ENCODE results near the gene CCDC6. TPM values are rescaled to one million over a fixed set of nuclear protein-coding genes. Genes with fewer than 3 reads are reported as not detected.

CCDC6 gene
- total and polyA plus RNA-seq, 2 of the 8 experiments (the other 6 are each of a cell fraction or from before 2014, with no cell fraction given): 42.2 to 74.4 TPM

DNA sequence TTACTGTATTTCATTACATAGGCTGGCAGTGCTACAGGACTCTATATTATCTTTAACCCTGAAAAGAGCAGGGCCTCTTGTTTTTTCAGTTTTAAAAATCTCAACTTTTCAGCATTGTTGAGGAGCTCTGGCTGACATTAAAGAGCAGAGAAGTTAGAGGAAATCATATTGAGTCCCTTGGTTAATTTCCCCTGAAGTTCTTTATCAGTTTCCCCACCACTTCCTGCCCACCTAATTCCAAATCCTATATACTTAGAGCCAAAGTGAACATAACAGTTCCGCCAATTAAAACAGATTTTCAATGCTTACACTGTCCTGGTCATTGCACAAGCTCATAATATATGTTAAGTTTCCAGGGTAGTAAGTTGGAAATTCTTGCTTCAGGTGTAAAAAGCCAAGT lies 87.1 kb downstream of the CCDC6 start:
- ChIA-PET POLR2A (ENCODE audit: partially characterized antibody) (interaction anchor here (0.9 kb wide), 1 partner anchor 10 kb away, joined by 3 read pairs; no protein-coding TSS in a partner anchor), CTCF (ENCODE audit: partially characterized antibody) (interaction anchor here (0.8 to 7.1 kb wide), 9 partner anchors 11 to 197 kb away, joined by 3 to 40 read pairs (median 4); no protein-coding TSS in a partner anchor)
- peaks cover 3% of the 10 kb centered on the region for H3K79me1 ChIP-seq (ENCODE audit: low read depth, low read length)
- H3K9ac ChIP-seq (replicated peaks in 1 of 4; ENCODE audit: extremely low read depth in 1 of 4, low read depth in 3 of 4, low read length in 3 of 4): no peak overlapping the region
- no peak overlapping the region for H3K4me2 ChIP-seq (ENCODE audit: insufficient read depth in 1 of 2, low read depth in 2 of 2, low read length in 2 of 2)
- DNase-seq (ENCODE audit: low read depth in 1 of 2, low spot score in 2 of 2): no peak
- H3K23ac ChIP-seq (ENCODE audit: insufficient read length): no peak overlapping the region
- H3K18ac ChIP-seq (ENCODE audit: extremely low read depth, low read length): no peak overlapping the region
- H3K27ac ChIP-seq (ENCODE audit: low read depth, low read length): no peak overlapping the region
- no peak overlapping the region for H4K5ac ChIP-seq (ENCODE audit: insufficient read length, low read depth, low read length)
- no peak overlapping the region for H2BK5ac ChIP-seq (ENCODE audit: low read depth, low read length)
- no peak overlapping the region for H4K8ac ChIP-seq (ENCODE audit: extremely low read depth, insufficient read depth, low read length)
- no peak overlapping the region for H2BK12ac ChIP-seq (ENCODE audit: low read depth, low read length)
- peaks cover 0 to 3% (median 0%) of the 10 kb centered on the region in 4 experiments; a peak in 4 of 7 replicates for H3K4me1 ChIP-seq (replicated peaks in 1 of 4; ENCODE audit: control insufficient read depth in 3 of 4, insufficient read depth in 4 of 4, low read length in 3 of 4)
- H2BK120ac ChIP-seq (replicated peaks; ENCODE audit: low read depth, low read length): no peak overlapping the region
- H2BK20ac ChIP-seq (ENCODE audit: low read length): no peak overlapping the region
- no peak overlapping the region for H2AK5ac ChIP-seq (ENCODE audit: low read depth, low read length)
- no peaks in the 10 kb centered on the region for H3K9me3 ChIP-seq (ENCODE audit: insufficient read depth in 2 of 2, low read depth in 1 of 2, low read length in 1 of 2)
- H3K23me2 ChIP-seq (ENCODE audit: low read depth, low read length): no peaks in the 10 kb centered on the region
- no peak for FAIRE-seq
- H3K14ac ChIP-seq (ENCODE audit: insufficient read length): no peak overlapping the region
- H2AFZ ChIP-seq (ENCODE audit: low read length): no peak overlapping the region
- H3K4ac ChIP-seq (replicated peaks; ENCODE audit: insufficient read length, low read depth, low read length): no peak overlapping the region
- no peak overlapping the region for H3K4me3 ChIP-seq (ENCODE audit: extremely low read depth in 1 of 4, insufficient read depth in 2 of 4, low read depth in 3 of 4, low read length in 4 of 4)
- peaks cover 0 to 4% (median 1%) of the 10 kb centered on the region in 4 experiments; a peak in 3 of 8 replicates for H3K36me3 ChIP-seq (ENCODE audit: control insufficient read depth in 2 of 4, insufficient read depth in 4 of 4, low read length in 3 of 4)
- H2BK15ac ChIP-seq (ENCODE audit: low read length): no peak overlapping the region
- 100% methylated on average over 1 of the region's 1 CpG; no CpG with 5 or more reads in 1 of the 2 experiments for WGBS, 2 experiments (ENCODE audit: extremely low coverage in 1 of 2, insufficient coverage in 1 of 2, insufficient read length in 1 of 2, insufficient replicate concordance in 2 of 2, low coverage in 1 of 2, low lambda C conversion rate in 2 of 2, missing lambda C conversion rate in 1 of 2)
- H4K91ac ChIP-seq (replicated peaks; ENCODE audit: insufficient read length, low read length): no peak overlapping the region
- no peak overlapping the region for H3K56ac ChIP-seq (replicated peaks; ENCODE audit: insufficient read length, low read depth, low read length)
- no peaks in the 10 kb centered on the region for H3K27me3 ChIP-seq (replicated peaks in 1 of 4; ENCODE audit: control insufficient read depth in 3 of 4, extremely low read depth in 1 of 4, insufficient read depth in 3 of 4, low read length in 3 of 4)
- H3K79me2 ChIP-seq (ENCODE audit: control insufficient read depth in 1 of 2, insufficient read depth in 2 of 2, low read length in 2 of 2): peaks cover 5 to 89% of the 10 kb centered on the region in 2 experiments; a peak in 3 of 4 replicates
- H4K20me1 ChIP-seq (replicated peaks in 1 of 2; ENCODE audit: control insufficient read depth in 1 of 2, insufficient read depth in 2 of 2, low read length in 2 of 2): peaks cover 1 to 4% of the 10 kb centered on the region in 2 experiments
- no peak for TF ChIP-seq HDAC2 (IDR thresholded peaks at IDR 0.05; ENCODE audit: borderline replicate concordance in 1 of 2, low read depth in 2 of 2, low read length in 2 of 2)
- TF ChIP-seq SIX5 (IDR thresholded peaks at IDR 0.05; ENCODE audit: low read depth, low read length): no peak
- TF ChIP-seq BCL11A (IDR thresholded peaks at IDR 0.05; ENCODE audit: low read depth in 2 of 2, low read length in 2 of 2): no peak
- no peak for TF ChIP-seq NANOG (IDR thresholded peaks at IDR 0.05; ENCODE audit: insufficient read depth, low read depth, low read length, poor library complexity, severe bottlenecking)
- TF ChIP-seq SUZ12 (IDR thresholded peaks at IDR 0.05; ENCODE audit: low read length): no peak
- TF ChIP-seq FOSL1 (IDR thresholded peaks at IDR 0.05; ENCODE audit: insufficient read depth, low read depth, low read length): no peak
- TF ChIP-seq RNF2 (IDR thresholded peaks at IDR 0.05; ENCODE audit: borderline replicate concordance, low read depth, low read length, missing control alignments, poor library complexity, severe bottlenecking): no peak
- TF ChIP-seq EGR1 (IDR thresholded peaks at IDR 0.05; ENCODE audit: borderline replicate concordance, low read depth, low read length): no peak
- no peak for TF ChIP-seq GABPA (IDR thresholded peaks at IDR 0.05; ENCODE audit: borderline replicate concordance, insufficient read depth, low read length)
- no peak for TF ChIP-seq SIRT6 (IDR thresholded peaks at IDR 0.05; ENCODE audit: low read length)
- TF ChIP-seq SP2 (IDR thresholded peaks at IDR 0.05; ENCODE audit: low read length): no peak
- no peak for TF ChIP-seq MAFK (IDR thresholded peaks at IDR 0.05; ENCODE audit: low read depth, low read length)
- no peak for TF ChIP-seq BACH1 (IDR thresholded peaks at IDR 0.05; ENCODE audit: low read length)
- no peak for TF ChIP-seq JUND (IDR thresholded peaks at IDR 0.05; ENCODE audit: low read length)

All from H1 (cell line).